GM21786 (cell line): ENCODE results near the gene PHACTR4.
A peak's percentile ranks its signal among the peaks of the same experiment; 100 is the strongest.
"Not testable (repeated sequence)": the region's sequence is repeated elsewhere in the genome, so short reads cannot be mapped to it uniquely, and the experiment has no call there.

ENCODE experiments used
- ATAC-seq: cut with Tn5 transposase; IDR thresholded peaks from one replicate; pipeline ENCODE4 v1.9.1; 2021; ENCODE audit not compliant: unreplicated experiment

The PHACTR4 gene

GRCh38 chr1:28482702-28483101 lies 113.2 kb downstream of the PHACTR4 start:
- no peak for ATAC-seq

- no peak for ATAC-seq
These were observed 125.2 kb downstream of the PHACTR4 start for GRCh38 chr1:28494737-28495136.

GRCh38 chr1:28499553-28499952 lies 130.0 kb downstream of the PHACTR4 start:
- ATAC-seq, result no peak

- no peak for ATAC-seq
These were observed 132.4 kb downstream of the PHACTR4 start for GRCh38 chr1:28501925-28502324.

DNA sequence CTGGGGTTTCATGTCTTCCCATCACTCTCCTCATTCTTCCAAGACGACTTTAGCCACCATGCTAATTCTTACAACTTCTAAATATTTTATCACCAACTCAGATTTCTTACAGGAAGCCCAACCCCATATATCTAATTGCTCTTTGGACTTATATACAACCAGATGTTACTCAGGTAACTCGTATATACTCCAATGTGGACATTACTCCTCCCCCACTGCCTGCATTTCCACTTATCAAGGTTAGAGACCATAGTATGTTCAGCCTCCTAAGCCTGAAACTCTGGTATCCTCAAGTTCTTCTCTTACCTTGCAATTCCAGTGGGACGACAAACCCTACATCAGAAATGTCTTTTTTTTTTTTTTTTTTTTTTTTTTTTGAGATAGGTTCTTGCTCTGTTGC lies 133.6 kb downstream of the PHACTR4 start:
- no peak for ATAC-seq

GRCh38 chr1:28505406-28506187 lies 136.1 kb downstream of the PHACTR4 start, which contains the start of gene RCC1:
Gene RCC1 (plus strand): TSS chr1:28506043. CDS start chr1:28529867, 23,824 bp downstream.
- peak; percentile 71 for ATAC-seq

GRCh38 chr1:28506907-28507246 lies 137.3 kb downstream of the PHACTR4 start:
- ATAC-seq, result no peak

GRCh38 chr1:28507247-28507645 lies 137.7 kb downstream of the PHACTR4 start:
- ATAC-seq, result no peak

- no peak for ATAC-seq
These were observed 138.3 kb downstream of the PHACTR4 start for GRCh38 chr1:28507646-28508434.

DNA sequence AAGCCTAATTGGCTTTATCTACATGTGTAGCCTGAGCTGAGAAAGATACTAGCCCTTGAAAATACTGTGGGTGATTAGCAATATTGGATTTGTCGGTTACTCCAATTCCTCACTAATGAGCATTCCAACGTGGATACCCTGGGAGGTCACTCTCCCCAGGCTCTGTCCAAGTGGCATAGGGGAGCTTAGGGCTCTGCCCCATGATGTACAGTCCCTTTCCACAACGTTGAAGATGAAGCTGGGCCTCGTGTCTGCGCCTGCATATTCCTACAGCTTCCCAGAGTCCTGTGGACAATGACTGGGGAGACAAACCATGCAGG lies 138.9 kb downstream of the PHACTR4 start:
- ATAC-seq, result no peak

- no peak for ATAC-seq
These were observed 140.2 kb downstream of the PHACTR4 start for GRCh38 chr1:28509705-28510272.

DNA sequence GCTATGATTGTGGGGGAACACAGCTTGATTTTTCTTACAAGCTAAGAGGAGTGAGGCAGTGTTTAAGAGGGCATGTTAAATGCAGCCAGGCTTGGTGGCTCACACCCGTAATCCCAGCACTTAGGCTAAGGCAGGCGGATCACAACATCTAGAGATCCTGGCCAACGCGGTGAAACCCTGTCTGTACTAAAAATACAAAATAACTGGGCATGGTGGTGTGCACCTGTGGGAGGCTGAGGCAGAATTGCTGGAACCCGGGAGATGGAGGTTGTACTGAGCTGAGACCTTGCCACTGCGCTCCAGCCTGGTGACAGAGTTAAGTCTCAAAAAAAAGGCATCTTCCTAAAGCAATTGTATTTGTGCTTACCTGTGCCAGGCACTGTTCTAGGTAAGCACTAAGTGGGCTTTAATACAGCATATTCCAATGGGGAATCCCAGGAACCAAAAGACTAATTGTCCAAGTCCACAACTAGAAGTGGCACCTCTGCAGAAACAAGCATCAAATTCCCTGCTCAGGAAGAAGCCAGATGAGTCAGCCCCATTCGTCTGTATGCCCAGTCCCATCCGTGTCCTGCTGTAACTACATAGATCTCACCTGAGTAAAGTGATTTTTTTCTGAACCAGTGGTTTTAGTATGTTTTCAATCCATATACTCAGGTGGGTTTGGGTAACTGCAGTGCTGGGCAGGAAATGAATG lies 140.9 kb downstream of the PHACTR4 start:
- no peak for ATAC-seq

DNA sequence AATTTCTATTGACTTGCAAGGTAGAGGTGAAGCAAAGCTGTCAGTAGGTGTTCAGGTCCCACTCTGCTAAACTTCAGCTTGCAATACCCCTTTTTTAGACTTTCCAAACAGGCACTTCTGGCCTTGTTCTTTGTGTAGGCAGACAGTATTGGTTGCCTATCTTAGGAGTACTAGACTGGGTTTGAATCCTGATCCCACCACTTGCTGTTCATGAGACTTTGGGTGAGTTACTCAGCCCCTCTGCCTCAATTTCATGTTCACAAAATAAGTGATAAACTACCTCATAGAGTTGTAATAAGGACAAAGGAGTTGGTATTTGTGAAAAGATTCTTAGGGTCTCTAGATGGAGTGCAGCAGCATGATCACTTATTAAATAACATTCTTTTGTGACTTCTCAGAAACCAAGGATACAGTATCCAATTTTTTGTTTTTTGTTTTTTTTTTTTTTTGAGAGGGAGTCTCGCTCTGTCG lies 141.5 kb downstream of the PHACTR4 start:
- ATAC-seq, result no peak

GRCh38 chr1:28512058-28512611 lies 142.6 kb downstream of the PHACTR4 start:
- no peak for ATAC-seq

GRCh38 chr1:28514445-28514933 lies 144.9 kb downstream of the PHACTR4 start:
- not testable (repeated sequence) for ATAC-seq

DNA sequence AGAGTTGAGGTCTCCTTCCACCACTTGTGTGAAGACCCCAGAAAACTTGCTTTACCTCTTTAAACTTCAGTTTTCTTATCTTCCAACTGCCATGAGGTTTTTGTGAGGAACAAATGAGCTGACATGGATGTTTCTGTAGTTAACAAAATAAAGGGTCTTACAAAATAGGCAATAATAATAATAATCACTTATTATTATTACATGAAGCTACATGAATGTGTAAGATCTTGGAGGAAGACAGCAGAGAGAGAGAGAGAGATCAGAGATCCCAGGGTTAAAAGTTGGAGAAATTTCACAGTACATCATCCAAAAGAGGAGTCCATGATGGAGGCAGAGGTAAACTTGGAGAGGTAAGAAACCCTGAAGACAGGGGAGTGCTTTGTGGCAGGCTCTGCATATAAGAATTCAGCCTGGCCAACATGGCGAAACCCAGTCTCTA lies 147.0 kb downstream of the PHACTR4 start:
- ATAC-seq, result no peak

DNA sequence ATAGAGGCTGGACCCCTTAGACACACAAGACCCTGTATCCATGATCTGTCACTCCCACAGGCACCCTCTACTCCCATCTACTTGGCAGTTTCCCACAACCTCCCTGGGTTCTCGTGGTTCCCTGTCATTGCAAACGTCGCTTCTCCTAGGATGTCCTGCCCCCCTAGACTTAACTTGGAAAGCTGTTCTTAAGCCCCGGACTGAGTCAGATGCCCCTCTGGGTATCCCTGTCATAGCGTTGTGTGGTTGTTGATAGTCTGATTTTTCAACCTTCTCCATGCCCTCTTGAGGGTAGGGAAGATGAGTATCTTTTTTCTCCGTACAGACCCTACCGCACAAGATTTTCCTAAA lies 148.1 kb downstream of the PHACTR4 start:
- ATAC-seq, result no peak

GRCh38 chr1:28518000-28518744 lies 148.6 kb downstream of the PHACTR4 start:
- peak; percentile 70 for ATAC-seq

DNA sequence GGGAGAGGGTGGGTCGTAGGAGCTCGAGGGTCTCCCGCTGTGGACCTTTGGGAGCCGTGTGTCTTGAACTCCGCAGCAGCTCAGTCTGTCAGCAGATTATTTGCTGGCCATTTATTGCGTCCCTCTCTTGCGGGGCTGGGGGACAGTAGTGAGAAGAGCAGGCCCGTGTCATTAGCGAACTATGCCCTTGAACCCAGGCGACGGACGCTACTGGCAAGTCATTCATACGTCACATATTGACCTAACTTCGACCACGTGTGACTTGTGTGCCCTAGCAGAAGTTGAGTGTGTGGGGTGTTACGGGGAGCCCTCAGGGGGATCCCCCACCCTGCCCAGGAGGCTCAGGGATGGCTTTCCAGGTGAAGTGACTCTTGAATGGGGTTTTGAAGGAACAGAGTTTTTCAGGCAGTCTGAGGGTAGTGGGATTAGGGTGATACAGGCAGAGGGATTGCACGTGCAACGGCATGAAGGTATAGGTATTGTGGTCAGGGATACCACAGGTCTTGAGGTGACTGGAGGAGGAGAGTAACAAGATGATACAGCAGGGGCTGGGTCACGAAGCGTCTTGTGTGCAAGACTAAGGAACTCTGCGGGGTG lies 149.3 kb downstream of the PHACTR4 start:
- ATAC-seq, result peak; percentile 12
